GM12801 (cell line): ENCODE data around the gene G3BP2.

ENCODE experiments used
- CTCF ChIP-seq: IDR thresholded peaks from one replicate; pipeline ENCODE4 v1.5.1; 2011; ENCODE audit warnings: control low read depth; ENCODE audit not compliant: insufficient read length; ENCODE audit errors: extremely low read depth

G3BP2 gene

GRCh38 chr4:75605928-75606327, 67.3 kb downstream of the G3BP2 start:
- TF ChIP-seq CTCF = no peak

GRCh38 chr4:75599647-75600046, 73.6 kb downstream of the G3BP2 start:
- no peak for TF ChIP-seq CTCF

- no peak for TF ChIP-seq CTCF
These were observed 74.8 kb downstream of the G3BP2 start for GRCh38 chr4:75598390-75598789.

GRCh38 chr4:75596061-75596460, 77.2 kb downstream of the G3BP2 start:
- no peak for TF ChIP-seq CTCF

- no peak for TF ChIP-seq CTCF
These were observed 79.8 kb downstream of the G3BP2 start for GRCh38 chr4:75593393-75593792.
